Caco-2 (cell line): Measurements from ENCODE around the gene MARCKS. TPM values are rescaled to one million over a fixed set of nuclear protein-coding genes. Genes with fewer than 3 reads are reported as not detected.

Source experiments
- Bru-seq: library from RNA; stranded (reverse); fragments of 400-500 nt; gene quantifications from one replicate; lab custom pipeline; 2021; lab: Mats Ljungman, UMichigan
- BruChase-seq, 2 experiments: library from RNA; stranded (reverse); fragments of 400-500 nt; gene quantifications; one replicate each; lab custom pipeline; 2021; lab: Mats Ljungman, UMichigan
- BruUV-seq: library from RNA; stranded (reverse); fragments of 400-500 nt; replicated peaks from 2 replicates; lab custom pipeline; 2021; lab: Mats Ljungman, UMichigan
- CTCF ChIA-PET: fragments of 300-600 bp; sonication (Branson Sonifier 250); formaldehyde crosslinking; loops from one replicate; lab custom pipeline; 2022; ENCODE audit warnings: antibody characterized with exemption; lab: Charles Lee
- POLR2A ChIA-PET: fragments of 300-600 bp; sonication (Branson Sonifier 250); formaldehyde crosslinking; loops from one replicate; lab custom pipeline; 2022; ENCODE audit warnings: antibody characterized with exemption; lab: Charles Lee
- DNase-seq, 2 experiments: peaks; one replicate each; pipeline versions ENCODE4 v3.0.0 to v3.0.0-alpha.2; 2020 to 2022
- H3K27me3 ChIP-seq: replicated peaks from 2 replicates; pipeline ENCODE4 v1.6.0; 2011; ENCODE audit warnings: low read length; ENCODE audit not compliant: control insufficient read depth, insufficient read depth
- H3K36me3 ChIP-seq: 2 replicates; pipeline ENCODE4 v1.5.1; 2011; ENCODE audit warnings: low read length; ENCODE audit not compliant: control insufficient read depth, insufficient read depth
- H3K4me1 ChIP-seq: fragments of 250-450 bp; sonication (Bioruptor Pico); 2 replicates; pipeline ENCODE4 v1.5.1; 2020; ENCODE audit warnings: mild to moderate bottlenecking
- H3K4me3 ChIP-seq: 2 replicates; pipeline ENCODE4 v1.5.1; 2011; ENCODE audit warnings: low read depth, mild to moderate bottlenecking, control low read depth, low read length
- H3K9me3 ChIP-seq: fragments of 250-450 bp; sonication (Bioruptor Pico); 2 replicates; pipeline ENCODE4 v1.5.1; 2020; ENCODE audit warnings: mild to moderate bottlenecking, moderate library complexity
- H3K27ac Mint-ChIP-seq: one replicate; pipeline ENCODE4 v1.8.0; 2022; ENCODE audit warnings: mixed read lengths; ENCODE audit not compliant: unreplicated experiment
- H3K27me3 Mint-ChIP-seq: one replicate; pipeline ENCODE4 v1.8.0; 2022; ENCODE audit warnings: mixed read lengths; ENCODE audit not compliant: insufficient read depth, unreplicated experiment
- H3K36me3 Mint-ChIP-seq: one replicate; pipeline ENCODE4 v1.8.0; 2022; ENCODE audit warnings: mild to moderate bottlenecking, mixed read lengths; ENCODE audit not compliant: insufficient read depth, unreplicated experiment
- H3K4me1 Mint-ChIP-seq: one replicate; pipeline ENCODE4 v1.8.0; 2022; ENCODE audit warnings: low read depth, mixed read lengths; ENCODE audit not compliant: unreplicated experiment
- H3K4me3 Mint-ChIP-seq: one replicate; pipeline ENCODE4 v1.8.0; 2022; ENCODE audit warnings: mild to moderate bottlenecking, moderate library complexity, mixed read lengths; ENCODE audit not compliant: unreplicated experiment
- H3K9me3 Mint-ChIP-seq: one replicate; pipeline ENCODE4 v1.8.0; 2022; ENCODE audit warnings: mixed read lengths; ENCODE audit not compliant: unreplicated experiment
- intact Hi-C: fragments of 100-400 bp; cut with micrococcal nuclease; formaldehyde crosslinking; loops from one replicate; pipeline ENCODE4 v1.10.0; 2022; ENCODE audit not compliant: unreplicated experiment
- long read RNA-seq: library from polyadenylated mRNA; stranded (forward); transcript quantifications from one replicate; pipeline ENCODE4 v2.0.0, GENCODE V29; 2022
- total RNA-seq: library from RNA; stranded (reverse); gene quantifications from 2 replicates; pipeline ENCODE4 v1.2.3, GENCODE V29; 2022
- TF ChIP-seq, protein P1 (sequence below), 2 experiments: fragments of 200-600 bp in 1 of 2; IDR thresholded peaks; 1 replicate in 1 of 2; 2 replicates in 1 of 2; pipeline versions ENCODE4 v1.5.1 to v1.8.0; 2011 to 2022; ENCODE audit warnings: antibody characterized with exemption in 1 of 2, control low read depth in 1 of 2, inconsistent platforms in 1 of 2, low read depth in 1 of 2, low read length in 1 of 2, mild to moderate bottlenecking in 1 of 2, moderate library complexity in 1 of 2; ENCODE audit not compliant: insufficient read depth in 1 of 2, severe bottlenecking in 1 of 2, unreplicated experiment in 1 of 2

MARCKS gene, protein sequence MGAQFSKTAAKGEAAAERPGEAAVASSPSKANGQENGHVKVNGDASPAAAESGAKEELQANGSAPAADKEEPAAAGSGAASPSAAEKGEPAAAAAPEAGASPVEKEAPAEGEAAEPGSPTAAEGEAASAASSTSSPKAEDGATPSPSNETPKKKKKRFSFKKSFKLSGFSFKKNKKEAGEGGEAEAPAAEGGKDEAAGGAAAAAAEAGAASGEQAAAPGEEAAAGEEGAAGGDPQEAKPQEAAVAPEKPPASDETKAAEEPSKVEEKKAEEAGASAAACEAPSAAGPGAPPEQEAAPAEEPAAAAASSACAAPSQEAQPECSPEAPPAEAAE
- 147 and 153 TPM in 2 replicates for total RNA-seq
- percentile 98 among the genes with signal in this experiment for Bru-seq, nascent RNA
- percentile 100 among the genes with signal in this experiment for BruChase-seq, experiment 1, labeled RNA remaining after a 2-hour chase
- BruChase-seq, experiment 2, labeled RNA remaining after a 6-hour chase: percentile 100 among the genes with signal in this experiment
- long read RNA-seq, full-length matches to known transcripts: 272 of 383 reads
- long read RNA-seq, partial matches to known transcripts: 0 of 383 reads
- long read RNA-seq, other reads (novel, unspliced or antisense): 111 of 383 reads

DNA sequence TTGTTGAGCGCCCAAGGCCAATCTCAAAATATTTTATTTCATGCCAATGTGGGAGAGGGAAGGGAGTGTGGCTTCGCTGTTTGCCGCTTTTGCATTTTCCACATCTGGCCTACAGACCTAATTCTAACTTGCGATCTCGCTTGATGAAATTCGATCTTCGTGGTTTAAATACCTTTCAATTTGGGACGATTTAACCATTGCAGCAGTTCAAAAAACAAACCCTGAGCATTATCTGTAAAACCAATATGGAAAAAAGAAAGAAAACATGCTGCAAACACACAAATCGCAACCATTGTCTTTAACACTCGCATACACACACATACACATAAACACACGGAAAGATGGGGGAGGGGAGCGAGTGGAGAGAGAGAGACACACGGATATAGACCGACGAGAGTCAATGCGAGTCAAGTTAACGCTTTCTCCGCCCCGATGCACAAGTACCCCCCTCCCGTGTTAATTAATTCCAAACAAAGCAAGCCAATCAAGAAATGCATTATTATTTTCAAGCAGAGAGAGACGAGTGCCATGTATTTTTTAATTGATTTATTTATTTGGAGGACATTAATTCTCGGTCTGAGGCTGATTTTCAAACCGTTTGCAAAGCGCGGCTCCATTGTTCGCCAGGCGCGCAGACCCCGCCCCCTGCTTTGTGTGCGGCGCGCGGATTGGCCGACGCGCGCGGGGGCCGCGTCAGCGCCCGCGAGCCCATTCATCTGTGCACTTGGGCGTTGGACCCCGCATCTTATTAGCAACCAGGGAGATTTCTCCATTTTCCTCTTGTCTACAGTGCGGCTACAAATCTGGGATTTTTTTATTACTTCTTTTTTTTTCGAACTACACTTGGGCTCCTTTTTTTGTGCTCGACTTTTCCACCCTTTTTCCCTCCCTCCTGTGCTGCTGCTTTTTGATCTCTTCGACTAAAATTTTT is at the start of gene MARCKS:
Gene MARCKS, plus strand, starts transcription at position 721 of the 931 bp plus-strand sequence. CDS start 401 bp downstream, outside the sequence.
- CTCF ChIA-PET: no interaction called here
- DNase-seq: peak; percentile 82 to 85
- POLR2A ChIA-PET: interaction anchor here (1.9 kb wide), 1 partner anchor 214 kb away, joined by 11 read pairs; no protein-coding TSS in a partner anchor

DNA sequence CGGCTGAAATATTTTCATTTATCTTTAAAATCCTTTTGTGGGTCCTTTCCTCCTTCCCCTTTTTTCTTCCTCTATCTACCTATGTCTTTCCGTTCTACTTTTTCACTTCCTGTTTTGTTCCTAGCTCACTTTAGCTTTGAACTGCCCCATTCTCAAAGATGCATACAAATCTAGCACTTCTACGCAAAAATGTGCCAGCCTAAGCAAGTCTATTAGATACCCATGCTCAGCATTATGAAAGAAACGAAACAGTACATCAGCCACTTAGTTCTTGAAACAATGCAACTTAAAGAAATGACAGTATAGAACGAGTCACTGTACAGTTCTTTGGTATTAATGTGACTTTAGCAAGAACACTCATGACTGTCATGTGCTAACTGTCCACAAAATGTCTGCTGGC is 47.3 kb upstream of the MARCKS start:
- no peak for DNase-seq
- Mint-ChIP-seq H3K27me3 (no peaks in the 10 kb centered on the region), H3K9me3 (no peaks in the 10 kb centered on the region), H3K4me1 (peaks cover 17% of the 10 kb centered on the region), H3K27ac (no peak overlapping the region), H3K4me3 (no peak overlapping the region), H3K36me3 (no peaks in the 10 kb centered on the region)
- H3K4me3 ChIP-seq: no peak overlapping the region
- intact Hi-C loops: no loop called here
- no peaks in the 10 kb centered on the region for H3K27me3 ChIP-seq
- ChIA-PET POLR2A (interaction anchor here (1.0 kb wide), 1 partner anchor 12 kb away, joined by 3 read pairs; no protein-coding TSS in a partner anchor), CTCF (no interaction called here)
- TF ChIP-seq, protein P1, sequence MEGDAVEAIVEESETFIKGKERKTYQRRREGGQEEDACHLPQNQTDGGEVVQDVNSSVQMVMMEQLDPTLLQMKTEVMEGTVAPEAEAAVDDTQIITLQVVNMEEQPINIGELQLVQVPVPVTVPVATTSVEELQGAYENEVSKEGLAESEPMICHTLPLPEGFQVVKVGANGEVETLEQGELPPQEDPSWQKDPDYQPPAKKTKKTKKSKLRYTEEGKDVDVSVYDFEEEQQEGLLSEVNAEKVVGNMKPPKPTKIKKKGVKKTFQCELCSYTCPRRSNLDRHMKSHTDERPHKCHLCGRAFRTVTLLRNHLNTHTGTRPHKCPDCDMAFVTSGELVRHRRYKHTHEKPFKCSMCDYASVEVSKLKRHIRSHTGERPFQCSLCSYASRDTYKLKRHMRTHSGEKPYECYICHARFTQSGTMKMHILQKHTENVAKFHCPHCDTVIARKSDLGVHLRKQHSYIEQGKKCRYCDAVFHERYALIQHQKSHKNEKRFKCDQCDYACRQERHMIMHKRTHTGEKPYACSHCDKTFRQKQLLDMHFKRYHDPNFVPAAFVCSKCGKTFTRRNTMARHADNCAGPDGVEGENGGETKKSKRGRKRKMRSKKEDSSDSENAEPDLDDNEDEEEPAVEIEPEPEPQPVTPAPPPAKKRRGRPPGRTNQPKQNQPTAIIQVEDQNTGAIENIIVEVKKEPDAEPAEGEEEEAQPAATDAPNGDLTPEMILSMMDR (IDR thresholded peaks at IDR 0.05; ENCODE audit: insufficient read depth in 1 of 2, low read depth in 1 of 2, low read length in 1 of 2, severe bottlenecking in 1 of 2, unreplicated experiment in 1 of 2): no peak
- H3K36me3 ChIP-seq: no peaks in the 10 kb centered on the region
- H3K4me1 ChIP-seq: peaks cover 12% of the 10 kb centered on the region
- BruUV-seq: no TSS peak
- no peaks in the 10 kb centered on the region for H3K9me3 ChIP-seq

More for the DNA sequence above, at the start of gene MARCKS:
- Mint-ChIP-seq H3K27me3 (no peaks in the 10 kb centered on the region), H3K27ac (no peak within 1 kb of the TSS), H3K4me3 (no peak within 1 kb of the TSS), H3K4me1 (peaks cover 16% of the 10 kb centered on the region), H3K9me3 (no peaks in the 10 kb centered on the region), H3K36me3 (peaks cover 25% of the 10 kb centered on the region)
- TF ChIP-seq, protein P1 (IDR thresholded peaks at IDR 0.05; ENCODE audit: insufficient read depth in 1 of 2, low read depth in 1 of 2, low read length in 1 of 2, severe bottlenecking in 1 of 2, unreplicated experiment in 1 of 2): no peak
- H3K4me1 ChIP-seq: peaks cover 16% of the 10 kb centered on the region
- peak within 1 kb of the TSS; percentile 59 for H3K4me3 ChIP-seq
- intact Hi-C loops: loop anchor here (1.0 to 5.0 kb wide), 3 partner anchors 80 to 735 kb away; no protein-coding TSS in a partner anchor
- H3K27me3 ChIP-seq: no peaks in the 10 kb centered on the region
- H3K36me3 ChIP-seq: peaks cover 2% of the 10 kb centered on the region; the same call in 1 of the 2 replicates
- no peaks in the 10 kb centered on the region for H3K9me3 ChIP-seq
- no TSS peak for BruUV-seq
